Lung microvascular endothelial cell (primary cell): ENCODE data around the gene WFDC1. TPM values are rescaled to one million over a fixed set of nuclear protein-coding genes. Genes with fewer than 3 reads are reported as not detected.

Source experiments
- DNase-seq, 2 donors: peaks; one replicate each; pipeline versions ENCODE4 v3.0.0 to v3.0.0-alpha.2; 2010; ENCODE audit warnings: low read depth in 2 of 2
- total RNA-seq: library from RNA; depleted of rRNA; stranded (reverse); fragments of >200 nt; gene quantifications from 2 replicates; pipeline ENCODE4 v1.2.1, GENCODE V29; 2014

Gene WFDC1
- total RNA-seq, 1 donor from 2014 or later: not detected

DNA sequence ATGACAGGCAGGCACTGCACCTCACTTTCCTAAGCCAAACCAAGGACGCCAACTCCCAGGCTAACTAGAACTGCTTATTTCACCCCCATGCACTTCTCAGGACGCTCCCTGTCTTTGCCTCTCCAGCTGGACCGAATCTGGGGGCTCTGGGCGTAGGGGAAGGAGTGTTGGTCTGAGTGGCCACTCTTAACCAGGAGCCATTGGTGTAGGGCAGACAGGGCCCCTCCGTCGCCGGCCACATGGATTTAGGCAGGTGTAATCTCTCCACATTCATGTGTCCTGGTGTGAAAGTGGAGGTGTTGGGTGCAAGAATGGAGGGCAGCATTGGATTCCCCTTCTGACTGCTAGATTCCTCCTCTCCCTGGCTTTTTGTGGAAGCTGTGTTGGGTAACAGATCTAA, 83.4 kb downstream of the WFDC1 start:
- no peak for DNase-seq

DNA sequence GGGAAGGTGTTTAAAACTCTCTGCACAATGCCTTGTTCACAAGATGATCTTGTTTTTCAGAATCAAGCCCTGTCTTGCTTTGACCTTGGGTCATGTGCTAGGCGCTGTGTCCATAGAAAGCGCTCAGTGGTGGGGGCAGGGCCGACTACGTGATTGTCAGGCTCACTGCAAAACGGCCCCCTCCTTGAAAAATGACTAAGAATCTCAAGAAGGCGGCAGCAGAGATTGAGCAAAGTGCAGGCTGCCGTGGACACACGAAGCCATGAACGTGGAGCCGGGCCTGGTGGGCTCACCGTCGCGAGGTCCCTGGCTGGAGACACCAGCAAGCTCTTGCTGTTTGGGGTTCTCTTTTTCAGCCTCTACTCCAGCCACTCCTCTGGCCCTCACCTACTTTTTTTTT, 83.9 kb downstream of the WFDC1 start:
- no peak for DNase-seq

DNA sequence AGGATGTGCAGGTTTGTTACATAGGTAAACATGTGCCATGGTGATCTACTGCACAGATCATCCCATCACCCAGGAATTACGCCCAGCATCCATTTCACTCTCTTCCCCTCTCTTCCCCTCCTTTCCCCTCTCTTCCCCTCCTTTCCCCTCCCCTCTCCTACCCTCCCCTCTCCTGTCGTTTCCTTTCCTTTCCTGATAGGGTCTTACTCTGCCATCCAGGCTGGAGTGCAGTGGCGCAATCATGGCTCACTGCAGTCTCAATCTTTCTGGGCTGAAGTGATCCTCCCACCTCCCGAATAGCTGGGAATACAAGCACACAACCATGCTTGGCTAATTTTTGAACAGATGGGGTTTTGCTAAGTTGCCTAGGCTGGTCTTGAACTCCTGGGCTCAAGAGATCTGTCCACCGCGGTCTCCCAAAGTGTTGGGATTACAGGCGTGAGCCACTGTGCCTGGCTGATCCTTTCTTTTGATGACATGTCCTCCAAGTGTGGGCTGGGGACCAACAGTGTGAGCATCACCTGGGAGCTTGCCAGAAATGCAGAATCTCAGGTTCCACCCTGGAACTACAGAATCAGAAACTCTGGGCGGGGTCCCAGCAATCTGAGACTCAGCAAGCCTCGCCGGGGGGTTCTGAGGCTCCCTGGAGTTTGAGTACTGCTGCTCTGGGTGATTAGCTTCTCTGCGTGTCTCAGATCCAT, 84.5 kb downstream of the WFDC1 start:
- DNase-seq: no peak

Other genes with a start within 250 kb of the WFDC1 start
- gene MBTPS1, start 177.9 kb upstream of the WFDC1 start, total RNA-seq: 74.3 and 106 TPM in 2 replicates
- 25.1 and 33.5 TPM in 2 replicates for gene HSDL1, start 149.7 kb upstream of the WFDC1 start, total RNA-seq
- gene DNAAF1, start 149.6 kb upstream of the WFDC1 start, total RNA-seq: under 0.01 TPM in 2 replicates
- 7.2 and 16.5 TPM in 2 replicates for gene TAF1C, start 107.8 kb upstream of the WFDC1 start, total RNA-seq
- gene ADAD2, start 103.7 kb upstream of the WFDC1 start, total RNA-seq: not detected in 2 replicates
- not detected in 2 replicates for gene KCNG4, start 54.9 kb upstream of the WFDC1 start, total RNA-seq
- under 0.01 TPM in 1 of 2 replicates, not detected in the other for gene ATP2C2, start 73.7 kb downstream of the WFDC1 start, total RNA-seq
- 10.7 and 13.3 TPM in 2 replicates for gene MEAK7, start 209.8 kb downstream of the WFDC1 start, total RNA-seq